NCI-H1417 (cell line): Measurements from ENCODE around the gene PIGS.

Experiments used
- DNase-seq, 3 experiments: peaks; one replicate each; lab custom pipeline; 2025; lab: John Stamatoyannopoulos, UW

The PIGS gene

GRCh38 chr17:28550858-28551257 lies 20.5 kb downstream of the PIGS start:
- no peak for DNase-seq

GRCh38 chr17:28549236-28550132 lies 21.8 kb downstream of the PIGS start:
- DNase-seq: no peak

GRCh38 chr17:28548417-28549130 lies 22.8 kb downstream of the PIGS start:
- DNase-seq: no peak

GRCh38 chr17:28547623-28548416 lies 23.5 kb downstream of the PIGS start:
- peak; percentile 17 to 53 (median 42) for DNase-seq

GRCh38 chr17:28547096-28547622 lies 24.2 kb downstream of the PIGS start:
- no peak for DNase-seq

GRCh38 chr17:28545787-28546415 lies 25.4 kb downstream of the PIGS start:
- peak in 1 of 3 experiments; percentile 35 for DNase-seq

- no peak for DNase-seq
Measured at GRCh38 chr17:28545141-28545503, 26.2 kb downstream of the PIGS start.

- DNase-seq: no peak
Measured at GRCh38 chr17:28544402-28545140, 26.8 kb downstream of the PIGS start.

- DNase-seq: no peak
Measured at GRCh38 chr17:28541439-28541838, 29.9 kb downstream of the PIGS start.

- no peak for DNase-seq
Measured at GRCh38 chr17:28540231-28540630, 31.1 kb downstream of the PIGS start.

GRCh38 chr17:28538296-28538895 lies 32.9 kb downstream of the PIGS start:
- DNase-seq: no peak

- no peak for DNase-seq
Measured at GRCh38 chr17:28537219-28537610, 34.1 kb downstream of the PIGS start.

GRCh38 chr17:28536532-28537218 lies 34.6 kb downstream of the PIGS start:
- DNase-seq: no peak

- no peak for DNase-seq
Measured at GRCh38 chr17:28534740-28535375, 36.5 kb downstream of the PIGS start.

GRCh38 chr17:28533091-28533807 lies 38.1 kb downstream of the PIGS start:
- no peak for DNase-seq

- no peak for DNase-seq
Measured at GRCh38 chr17:28532050-28532960, 39.0 kb downstream of the PIGS start.

- no peak for DNase-seq
Measured at GRCh38 chr17:28530926-28531325, 40.4 kb downstream of the PIGS start.

- no peak for DNase-seq
Measured at GRCh38 chr17:28530250-28530649, 41.1 kb downstream of the PIGS start.
